A673 (cell line): ENCODE results near the gene KANSL1.

Source experiments
- EZH2 ChIP-seq: fragments of 200-600 bp; sonication (generic); IDR thresholded peaks from 2 replicates; pipeline ENCODE4 v1.6.1; 2017; ENCODE audit warnings: borderline replicate concordance, low read depth, mild to moderate bottlenecking, mixed read lengths, antibody characterized with exemption, low read length; ENCODE audit not compliant: poor library complexity, severe bottlenecking
- TF ChIP-seq, protein P1 (sequence below): fragments of 300-800, 200-600 bp; sonication (generic); conservative IDR thresholded peaks from 2 replicates; pipeline ENCODE4 v1.5.1; 2017; ENCODE audit warnings: low read depth, mild to moderate bottlenecking, antibody characterized with exemption, low read length, moderate library complexity, mixed read lengths

- TF ChIP-seq, protein P1, sequence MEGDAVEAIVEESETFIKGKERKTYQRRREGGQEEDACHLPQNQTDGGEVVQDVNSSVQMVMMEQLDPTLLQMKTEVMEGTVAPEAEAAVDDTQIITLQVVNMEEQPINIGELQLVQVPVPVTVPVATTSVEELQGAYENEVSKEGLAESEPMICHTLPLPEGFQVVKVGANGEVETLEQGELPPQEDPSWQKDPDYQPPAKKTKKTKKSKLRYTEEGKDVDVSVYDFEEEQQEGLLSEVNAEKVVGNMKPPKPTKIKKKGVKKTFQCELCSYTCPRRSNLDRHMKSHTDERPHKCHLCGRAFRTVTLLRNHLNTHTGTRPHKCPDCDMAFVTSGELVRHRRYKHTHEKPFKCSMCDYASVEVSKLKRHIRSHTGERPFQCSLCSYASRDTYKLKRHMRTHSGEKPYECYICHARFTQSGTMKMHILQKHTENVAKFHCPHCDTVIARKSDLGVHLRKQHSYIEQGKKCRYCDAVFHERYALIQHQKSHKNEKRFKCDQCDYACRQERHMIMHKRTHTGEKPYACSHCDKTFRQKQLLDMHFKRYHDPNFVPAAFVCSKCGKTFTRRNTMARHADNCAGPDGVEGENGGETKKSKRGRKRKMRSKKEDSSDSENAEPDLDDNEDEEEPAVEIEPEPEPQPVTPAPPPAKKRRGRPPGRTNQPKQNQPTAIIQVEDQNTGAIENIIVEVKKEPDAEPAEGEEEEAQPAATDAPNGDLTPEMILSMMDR: peak; percentile 74
- TF ChIP-seq EZH2: no peak
Observed at GRCh38 chr17:46044286-46044928, 148.8 kb downstream of the KANSL1 start.
